Measurements from ENCODE around the gene ACOT11. TPM values are rescaled to one million over a fixed set of nuclear protein-coding genes. Genes with fewer than 3 reads are reported as not detected.

The ACOT11 gene
- total RNA-seq, 1 donor from 2014 or later = 0.51 TPM

DNA sequence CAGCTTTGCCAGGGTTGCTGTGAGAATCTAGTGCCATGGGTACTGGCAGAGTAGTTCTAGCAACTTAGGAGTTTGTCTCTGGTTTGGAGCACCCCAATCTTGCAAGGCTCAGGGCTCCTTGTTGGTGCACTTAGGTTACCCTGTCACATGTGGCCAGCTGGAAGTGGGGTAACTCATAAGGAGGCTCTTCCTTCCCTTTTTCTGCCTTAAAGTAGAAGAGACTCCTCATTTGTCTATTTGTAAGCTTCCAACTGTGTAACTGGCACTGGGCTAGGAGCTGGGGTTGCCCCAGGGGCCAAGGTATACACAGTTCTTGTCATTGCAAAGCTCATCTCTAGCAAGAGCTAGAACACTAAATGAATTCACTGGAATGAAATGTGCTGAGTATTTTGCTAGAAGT lies 104.1 kb downstream of the ACOT11 start:
- no peak overlapping the region for H3K27ac Mint-ChIP-seq
- no peaks in the 10 kb centered on the region for H3K9me3 ChIP-seq (ENCODE audit: low read depth)

DNA sequence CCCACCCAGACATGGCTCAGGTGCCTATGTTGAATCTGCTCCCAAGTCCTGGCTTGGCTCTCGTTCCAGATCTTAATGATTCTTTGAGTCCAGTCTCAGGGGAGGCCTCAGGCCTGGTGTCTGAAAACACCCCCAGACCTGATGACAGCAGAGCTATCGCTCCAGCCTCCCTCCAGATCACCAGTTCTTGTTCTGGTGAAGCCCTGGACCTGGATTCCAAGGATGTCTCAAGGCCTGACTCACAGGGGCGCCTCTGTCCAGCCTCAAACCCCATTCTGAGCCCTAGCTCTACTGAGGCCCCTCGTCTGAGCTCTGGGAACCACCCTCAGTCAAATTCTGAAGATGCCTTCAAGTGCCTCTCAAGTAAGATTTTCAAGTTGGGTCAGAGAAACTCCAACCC lies 105.0 kb downstream of the ACOT11 start:
- Histone ChIP-seq H3K4me3 (no peak overlapping the region), H3K27me3 (no peaks in the 10 kb centered on the region), H3K4me1 (no peaks in the 10 kb centered on the region), H3K79me2 (ENCODE audit: low read depth) (no peaks in the 10 kb centered on the region), H3K9ac (no peak overlapping the region), H3K27ac (no peak overlapping the region), H2AFZ (replicated peaks) (no peak overlapping the region), H3K9me3 (ENCODE audit: low read depth) (no peaks in the 10 kb centered on the region), H4K20me1 (ENCODE audit: low read depth) (no peaks in the 10 kb centered on the region), H3K36me3 (no peaks in the 10 kb centered on the region), H3K4me2 (no peak overlapping the region), H3F3A (ENCODE audit: low read depth) (no peaks in the 10 kb centered on the region)
- Mint-ChIP-seq H3K36me3 (no peaks in the 10 kb centered on the region), H3K4me3 (no peak overlapping the region), H3K4me1 (no peaks in the 10 kb centered on the region), H3K27ac (no peak overlapping the region), H3K9me3 (peaks cover 3% of the 10 kb centered on the region), H3K27me3 (ENCODE audit: insufficient read depth, low read depth) (peaks cover 3% of the 10 kb centered on the region)
- no peak for DNase-seq (ENCODE audit: low spot score)
- TF ChIP-seq, protein P1, sequence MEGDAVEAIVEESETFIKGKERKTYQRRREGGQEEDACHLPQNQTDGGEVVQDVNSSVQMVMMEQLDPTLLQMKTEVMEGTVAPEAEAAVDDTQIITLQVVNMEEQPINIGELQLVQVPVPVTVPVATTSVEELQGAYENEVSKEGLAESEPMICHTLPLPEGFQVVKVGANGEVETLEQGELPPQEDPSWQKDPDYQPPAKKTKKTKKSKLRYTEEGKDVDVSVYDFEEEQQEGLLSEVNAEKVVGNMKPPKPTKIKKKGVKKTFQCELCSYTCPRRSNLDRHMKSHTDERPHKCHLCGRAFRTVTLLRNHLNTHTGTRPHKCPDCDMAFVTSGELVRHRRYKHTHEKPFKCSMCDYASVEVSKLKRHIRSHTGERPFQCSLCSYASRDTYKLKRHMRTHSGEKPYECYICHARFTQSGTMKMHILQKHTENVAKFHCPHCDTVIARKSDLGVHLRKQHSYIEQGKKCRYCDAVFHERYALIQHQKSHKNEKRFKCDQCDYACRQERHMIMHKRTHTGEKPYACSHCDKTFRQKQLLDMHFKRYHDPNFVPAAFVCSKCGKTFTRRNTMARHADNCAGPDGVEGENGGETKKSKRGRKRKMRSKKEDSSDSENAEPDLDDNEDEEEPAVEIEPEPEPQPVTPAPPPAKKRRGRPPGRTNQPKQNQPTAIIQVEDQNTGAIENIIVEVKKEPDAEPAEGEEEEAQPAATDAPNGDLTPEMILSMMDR (IDR thresholded peaks at IDR 0.05) = no peak
- TF ChIP-seq EZH2 (IDR thresholded peaks at IDR 0.05) = no peak
- TF ChIP-seq EZH2phosphoT487 (IDR thresholded peaks at IDR 0.05) = no peak

More for the DNA sequence above, 104.1 kb downstream of the ACOT11 start:
- Histone ChIP-seq H3K27ac (no peak overlapping the region), H3K4me2 (no peak overlapping the region), H2AFZ (replicated peaks) (no peak overlapping the region), H3K9ac (no peak overlapping the region), H3K4me1 (no peaks in the 10 kb centered on the region), H3K79me2 (ENCODE audit: low read depth) (no peaks in the 10 kb centered on the region), H3K4me3 (no peak overlapping the region), H3K27me3 (no peaks in the 10 kb centered on the region), H3K36me3 (no peaks in the 10 kb centered on the region), H3F3A (ENCODE audit: low read depth) (no peaks in the 10 kb centered on the region), H4K20me1 (ENCODE audit: low read depth) (no peaks in the 10 kb centered on the region)
- H3K9me3 Mint-ChIP-seq = no peaks in the 10 kb centered on the region
- H3K4me3 Mint-ChIP-seq = no peak overlapping the region
- H3K27me3 Mint-ChIP-seq (ENCODE audit: insufficient read depth, low read depth) = peaks cover 3% of the 10 kb centered on the region
- H3K4me1 Mint-ChIP-seq = no peaks in the 10 kb centered on the region
- no peaks in the 10 kb centered on the region for H3K36me3 Mint-ChIP-seq
- TF ChIP-seq EZH2 (IDR thresholded peaks at IDR 0.05) = no peak
- TF ChIP-seq EZH2phosphoT487 (IDR thresholded peaks at IDR 0.05) = no peak
- no peak for DNase-seq (ENCODE audit: low spot score)

- peaks cover 2% of the 10 kb centered on the region for H3K36me3 Mint-ChIP-seq
- Histone ChIP-seq H3K79me2 (ENCODE audit: low read depth) (no peaks in the 10 kb centered on the region), H3K9me3 (ENCODE audit: low read depth) (no peaks in the 10 kb centered on the region), H3K9ac (no peak overlapping the region), H4K20me1 (ENCODE audit: low read depth) (no peaks in the 10 kb centered on the region), H3K27me3 (no peaks in the 10 kb centered on the region), H3K36me3 (no peaks in the 10 kb centered on the region), H3K4me3 (no peak overlapping the region), H3K4me2 (no peak overlapping the region), H2AFZ (replicated peaks) (no peak overlapping the region), H3K27ac (no peak overlapping the region), H3K4me1 (no peaks in the 10 kb centered on the region), H3F3A (ENCODE audit: low read depth) (no peaks in the 10 kb centered on the region)
- no peaks in the 10 kb centered on the region for H3K4me1 Mint-ChIP-seq
- peaks cover 2% of the 10 kb centered on the region for H3K27me3 Mint-ChIP-seq (ENCODE audit: insufficient read depth, low read depth)
- TF ChIP-seq, protein P1 (IDR thresholded peaks at IDR 0.05) = no peak
- TF ChIP-seq EZH2 (IDR thresholded peaks at IDR 0.05) (no peak), EZH2phosphoT487 (IDR thresholded peaks at IDR 0.05) (no peak)
- no peak overlapping the region for H3K27ac Mint-ChIP-seq
- DNase-seq (ENCODE audit: low spot score) = no peak
- H3K4me3 Mint-ChIP-seq = no peak overlapping the region
- peaks cover 15% of the 10 kb centered on the region for H3K9me3 Mint-ChIP-seq
Measured at GRCh38 chr1:54658164-54658913, 110.3 kb downstream of the ACOT11 start.

Small RNA genes lying within 50 kb of the gene (small RNA-seq; reads per million reads assigned to genes)
- gene AC099796.2 = not detected

Other genes starting within 250 kb of the ACOT11 start
- 53.0 and 86.1 TPM in 2 replicates for gene SSBP3, start 141.8 kb upstream of the ACOT11 start, total RNA-seq (ENCODE audit: low replicate concordance)
- gene FAM151A, start 75.3 kb downstream of the ACOT11 start, total RNA-seq (ENCODE audit: low replicate concordance) = not detected in 2 replicates
- gene MROH7, start 93.6 kb downstream of the ACOT11 start, total RNA-seq (ENCODE audit: low replicate concordance) = 0.21 and 0.34 TPM in 2 replicates
- gene TTC4, start 167.6 kb downstream of the ACOT11 start, total RNA-seq (ENCODE audit: low replicate concordance) = 33.2 and 37.5 TPM in 2 replicates
- gene PARS2, start 216.3 kb downstream of the ACOT11 start, total RNA-seq (ENCODE audit: low replicate concordance) = 5.4 and 11.0 TPM in 2 replicates

All from neural progenitor cell (in vitro differentiated cells).